HEK293 (cell line): ENCODE results near the gene ETV4.

ENCODE experiments used
- BCL11B ChIP-seq: fragments of 450-650 bp; formaldehyde crosslinking; IDR thresholded peaks from 2 replicates; pipeline ENCODE4 v1.5.1; 2016; ENCODE audit warnings: low read depth, missing biosample characterization, missing genetic modification characterization
- BCL6B ChIP-seq: fragments of 450-650 bp; formaldehyde crosslinking; IDR thresholded peaks from 2 replicates; pipeline ENCODE4 v1.5.1; 2017; ENCODE audit warnings: missing biosample characterization, missing genetic modification characterization
- GFI1B ChIP-seq: fragments of 450-650 bp; formaldehyde crosslinking; IDR thresholded peaks from 2 replicates; pipeline ENCODE4 v1.5.1; 2016; ENCODE audit warnings: missing biosample characterization, missing genetic modification characterization
- IKZF3 ChIP-seq: fragments of 450-650 bp; IDR thresholded peaks from 2 replicates; pipeline ENCODE4 v1.5.0; 2018; ENCODE audit warnings: missing biosample characterization, mild to moderate bottlenecking, missing genetic modification characterization, moderate library complexity
- PRDM6 ChIP-seq: fragments of 450-650 bp; formaldehyde crosslinking; IDR thresholded peaks from 2 replicates; pipeline ENCODE4 v1.5.1; 2017; ENCODE audit warnings: missing biosample characterization, missing genetic modification characterization
- RBAK ChIP-seq: fragments of 450-650 bp; formaldehyde crosslinking; IDR thresholded peaks from 2 replicates; pipeline ENCODE4 v1.5.1; 2016; ENCODE audit warnings: missing biosample characterization, missing genetic modification characterization
- WT1 ChIP-seq: fragments of 450-650 bp; formaldehyde crosslinking; IDR thresholded peaks from 2 replicates; pipeline ENCODE4 v1.5.1; 2016; ENCODE audit warnings: missing biosample characterization, missing genetic modification characterization
- ZBTB21 ChIP-seq: fragments of 450-650 bp; formaldehyde crosslinking; IDR thresholded peaks from 2 replicates; pipeline ENCODE4 v1.5.1; 2017; ENCODE audit warnings: missing biosample characterization, missing genetic modification characterization
- ZEB2 ChIP-seq: fragments of 450-650 bp; formaldehyde crosslinking; IDR thresholded peaks from 2 replicates; pipeline ENCODE4 v1.5.1; 2016; ENCODE audit warnings: missing biosample characterization, missing genetic modification characterization
- ZFHX2 ChIP-seq: fragments of 450-650 bp; formaldehyde crosslinking; conservative IDR thresholded peaks from 2 replicates; pipeline ENCODE4 v1.5.1; 2016; ENCODE audit warnings: missing biosample characterization, missing genetic modification characterization
- ZFP37 ChIP-seq: fragments of 450-650 bp; formaldehyde crosslinking; IDR thresholded peaks from 2 replicates; pipeline ENCODE4 v1.5.1; 2016; ENCODE audit warnings: missing biosample characterization, missing genetic modification characterization
- ZNF157 ChIP-seq: fragments of 450-650 bp; formaldehyde crosslinking; IDR thresholded peaks from 2 replicates; pipeline ENCODE4 v1.5.1; 2016; ENCODE audit warnings: missing biosample characterization, missing genetic modification characterization
- ZNF202 ChIP-seq: fragments of 450-650 bp; formaldehyde crosslinking; IDR thresholded peaks from 2 replicates; pipeline ENCODE4 v1.5.1; 2016; ENCODE audit warnings: missing biosample characterization, missing genetic modification characterization, borderline replicate concordance
- ZNF223 ChIP-seq: fragments of 450-650 bp; formaldehyde crosslinking; IDR thresholded peaks from 2 replicates; pipeline ENCODE4 v1.5.1; 2016; ENCODE audit warnings: missing biosample characterization, missing genetic modification characterization
- ZNF335 ChIP-seq: fragments of 450-650 bp; formaldehyde crosslinking; conservative IDR thresholded peaks from 2 replicates; pipeline ENCODE4 v1.5.1; 2016; ENCODE audit warnings: missing biosample characterization, missing genetic modification characterization
- ZNF449 ChIP-seq: fragments of 450-650 bp; formaldehyde crosslinking; IDR thresholded peaks from 2 replicates; pipeline ENCODE4 v1.5.1; 2017; ENCODE audit warnings: missing biosample characterization, mild to moderate bottlenecking, missing genetic modification characterization, moderate library complexity
- ZNF513 ChIP-seq: fragments of 450-650 bp; IDR thresholded peaks from 2 replicates; pipeline ENCODE4 v1.5.1; 2018; ENCODE audit warnings: missing biosample characterization, missing genetic modification characterization
- ZNF549 ChIP-seq: fragments of 450-650 bp; IDR thresholded peaks from 2 replicates; pipeline ENCODE4 v1.5.1; 2018; ENCODE audit warnings: missing biosample characterization, missing genetic modification characterization, mild to moderate bottlenecking, inconsistent platforms, moderate library complexity
- ZNF560 ChIP-seq: fragments of 450-650 bp; formaldehyde crosslinking; IDR thresholded peaks from 2 replicates; pipeline ENCODE4 v1.5.1; 2017; ENCODE audit warnings: missing biosample characterization, missing genetic modification characterization, borderline replicate concordance
- ZNF624 ChIP-seq: fragments of 450-650 bp; formaldehyde crosslinking; IDR thresholded peaks from 2 replicates; pipeline ENCODE4 v1.5.1; 2017; ENCODE audit warnings: missing biosample characterization, missing genetic modification characterization
- ZNF626 ChIP-seq: fragments of 450-650 bp; sonication (Bioruptor Pico); formaldehyde crosslinking; IDR thresholded peaks from 2 replicates; pipeline ENCODE4 v1.5.1; 2018; ENCODE audit warnings: missing biosample characterization, missing genetic modification characterization, inconsistent platforms
- ZNF658 ChIP-seq: fragments of 450-650 bp; formaldehyde crosslinking; IDR thresholded peaks from 2 replicates; pipeline ENCODE4; 2016; ENCODE audit warnings: missing biosample characterization, missing genetic modification characterization
- ZNF664 ChIP-seq: fragments of 450-650 bp; formaldehyde crosslinking; IDR thresholded peaks from 2 replicates; pipeline ENCODE4 v1.5.1; 2016; ENCODE audit warnings: missing biosample characterization, missing genetic modification characterization
- ZNF670 ChIP-seq: fragments of 450-650 bp; formaldehyde crosslinking; IDR thresholded peaks from 2 replicates; pipeline ENCODE4 v1.5.1; 2016; ENCODE audit warnings: missing biosample characterization, missing genetic modification characterization, low read depth
- ZNF677 ChIP-seq: fragments of 450-650 bp; IDR thresholded peaks from 2 replicates; pipeline ENCODE4 v1.5.0; 2018; ENCODE audit warnings: missing biosample characterization, mild to moderate bottlenecking, missing genetic modification characterization, moderate library complexity
- ZNF701 ChIP-seq: fragments of 450-650 bp; formaldehyde crosslinking; IDR thresholded peaks from 2 replicates; pipeline ENCODE4 v1.5.1; 2016; ENCODE audit warnings: missing biosample characterization, missing genetic modification characterization
- ZSCAN23 ChIP-seq: fragments of 450-650 bp; formaldehyde crosslinking; IDR thresholded peaks from 2 replicates; pipeline ENCODE4 v1.5.1; 2016; ENCODE audit warnings: missing biosample characterization, missing genetic modification characterization
- TF ChIP-seq, protein P1 (sequence below): fragments of 450-650 bp; IDR thresholded peaks from 2 replicates; pipeline ENCODE4 v1.5.1; 2018; ENCODE audit warnings: missing biosample characterization, mild to moderate bottlenecking, missing genetic modification characterization
- TF ChIP-seq, protein P2 (sequence below): fragments of 450-650 bp; formaldehyde crosslinking; IDR thresholded peaks from 2 replicates; pipeline ENCODE4 v1.5.1; 2016; ENCODE audit warnings: missing biosample characterization, missing genetic modification characterization
- TF ChIP-seq, protein P3 (sequence below): fragments of 450-650 bp; formaldehyde crosslinking; IDR thresholded peaks from 2 replicates; pipeline ENCODE4 v1.5.1; 2017; ENCODE audit warnings: missing biosample characterization, missing genetic modification characterization

The ETV4 gene

DNA sequence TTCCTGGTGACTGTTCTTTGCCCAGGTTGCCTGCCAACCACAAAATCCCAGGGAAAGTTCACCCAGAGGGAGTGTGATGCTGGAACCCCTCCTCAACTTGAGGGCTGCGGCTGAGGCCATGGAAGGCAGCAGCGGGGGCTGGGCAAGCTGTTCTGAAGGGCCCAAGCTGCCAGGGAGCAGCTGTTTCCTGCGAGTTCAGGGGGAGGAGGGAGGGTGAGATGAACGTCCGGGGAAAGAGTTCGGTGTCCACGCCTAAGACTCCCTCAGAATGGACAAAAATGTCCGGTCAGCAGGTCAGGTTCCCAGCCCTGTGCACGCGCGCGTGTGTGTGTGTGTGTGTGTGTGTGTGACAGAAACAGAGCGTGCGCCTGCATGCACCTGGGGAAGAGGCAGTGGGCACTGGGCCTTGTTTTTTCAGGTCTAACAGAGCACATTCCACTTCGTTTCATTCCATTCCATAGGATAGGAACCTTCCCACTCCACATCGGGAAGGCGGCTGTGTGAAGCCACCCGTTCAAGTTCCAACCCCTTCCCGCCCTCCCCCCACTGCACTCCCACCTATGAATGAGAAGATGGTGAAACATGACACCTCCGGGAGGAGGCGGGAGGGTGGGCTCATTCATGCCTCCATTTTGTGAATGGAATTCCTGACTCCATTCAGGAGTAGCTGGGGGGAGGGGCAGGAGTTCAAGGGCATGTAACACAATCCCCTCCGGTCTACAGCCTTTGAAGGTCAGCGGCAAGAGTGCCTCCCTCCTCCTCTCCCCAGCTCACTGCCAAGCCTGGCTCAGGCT, 15.7 kb downstream of the ETV4 start (continued):
- TF ChIP-seq, protein P1, sequence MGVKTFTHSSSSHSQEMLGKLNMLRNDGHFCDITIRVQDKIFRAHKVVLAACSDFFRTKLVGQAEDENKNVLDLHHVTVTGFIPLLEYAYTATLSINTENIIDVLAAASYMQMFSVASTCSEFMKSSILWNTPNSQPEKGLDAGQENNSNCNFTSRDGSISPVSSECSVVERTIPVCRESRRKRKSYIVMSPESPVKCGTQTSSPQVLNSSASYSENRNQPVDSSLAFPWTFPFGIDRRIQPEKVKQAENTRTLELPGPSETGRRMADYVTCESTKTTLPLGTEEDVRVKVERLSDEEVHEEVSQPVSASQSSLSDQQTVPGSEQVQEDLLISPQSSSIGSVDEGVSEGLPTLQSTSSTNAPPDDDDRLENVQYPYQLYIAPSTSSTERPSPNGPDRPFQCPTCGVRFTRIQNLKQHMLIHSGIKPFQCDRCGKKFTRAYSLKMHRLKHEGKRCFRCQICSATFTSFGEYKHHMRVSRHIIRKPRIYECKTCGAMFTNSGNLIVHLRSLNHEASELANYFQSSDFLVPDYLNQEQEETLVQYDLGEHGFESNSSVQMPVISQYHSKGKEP: peak; percentile 52; the same call in 1 of the 2 replicates
- TF ChIP-seq ZNF701 (tag by site-specific recombination) (no peak), ZNF549 (tag by site-specific recombination) (no peak), RBAK (tag by site-specific recombination) (no peak), ZSCAN23 (peak; percentile 65; the same call in 1 of the 2 replicates), ZEB2 (tag by site-specific recombination) (peak; percentile 89), ZNF677 (tag by site-specific recombination) (no peak), ZNF658 (tag by site-specific recombination) (no peak), BCL11B (no peak), GFI1B (tag by site-specific recombination) (no peak), ZNF335 (peak; percentile 51; the same call in 1 of the 2 replicates), ZBTB21 (tag by site-specific recombination) (peak; percentile 43; the same call in 1 of the 2 replicates), ZFP37 (tag by site-specific recombination) (peak; percentile 76; the same call in 1 of the 2 replicates), ZNF449 (peak; percentile 48; the same call in 1 of the 2 replicates), ZNF560 (no peak), ZNF670 (tag by site-specific recombination) (no peak), IKZF3 (tag by site-specific recombination) (peak; percentile 98), PRDM6 (peak; percentile 30; the same call in 1 of the 2 replicates), ZNF624 (tag by site-specific recombination) (no peak), ZNF513 (tag by site-specific recombination) (no peak), ZNF664 (tag by site-specific recombination) (no peak), ZNF626 (tag by site-specific recombination) (no peak), WT1 (tag by site-specific recombination) (peak; percentile 97), ZFHX2 (tag by site-specific recombination) (peak; percentile 95), BCL6B (no peak), ZNF223 (tag by site-specific recombination) (no peak), ZNF202 (tag by site-specific recombination) (no peak), ZNF157 (tag by site-specific recombination) (no peak)
- TF ChIP-seq, protein P2, sequence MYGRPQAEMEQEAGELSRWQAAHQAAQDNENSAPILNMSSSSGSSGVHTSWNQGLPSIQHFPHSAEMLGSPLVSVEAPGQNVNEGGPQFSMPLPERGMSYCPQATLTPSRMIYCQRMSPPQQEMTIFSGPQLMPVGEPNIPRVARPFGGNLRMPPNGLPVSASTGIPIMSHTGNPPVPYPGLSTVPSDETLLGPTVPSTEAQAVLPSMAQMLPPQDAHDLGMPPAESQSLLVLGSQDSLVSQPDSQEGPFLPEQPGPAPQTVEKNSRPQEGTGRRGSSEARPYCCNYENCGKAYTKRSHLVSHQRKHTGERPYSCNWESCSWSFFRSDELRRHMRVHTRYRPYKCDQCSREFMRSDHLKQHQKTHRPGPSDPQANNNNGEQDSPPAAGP (tag by site-specific recombination): peak; percentile 92
- TF ChIP-seq, protein P3, sequence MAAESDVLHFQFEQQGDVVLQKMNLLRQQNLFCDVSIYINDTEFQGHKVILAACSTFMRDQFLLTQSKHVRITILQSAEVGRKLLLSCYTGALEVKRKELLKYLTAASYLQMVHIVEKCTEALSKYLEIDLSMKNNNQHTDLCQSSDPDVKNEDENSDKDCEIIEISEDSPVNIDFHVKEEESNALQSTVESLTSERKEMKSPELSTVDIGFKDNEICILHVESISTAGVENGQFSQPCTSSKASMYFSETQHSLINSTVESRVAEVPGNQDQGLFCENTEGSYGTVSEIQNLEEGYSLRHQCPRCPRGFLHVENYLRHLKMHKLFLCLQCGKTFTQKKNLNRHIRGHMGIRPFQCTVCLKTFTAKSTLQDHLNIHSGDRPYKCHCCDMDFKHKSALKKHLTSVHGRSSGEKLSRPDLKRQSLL (tag by site-specific recombination): no peak
